Measurements from ENCODE around the gene SLC7A10.

SLC7A10 gene

GRCh38 chr19:33225458-33225926 is at the start of gene SLC7A10:
SLC7A10 (minus strand) TSS chr19:33225850; CDS start chr19:33225703, 147 bp downstream.
- DNase-seq (ENCODE audit: low read depth, low spot score): no peak

- DNase-seq (ENCODE audit: low read depth, low spot score): no peak
Measured at GRCh38 chr19:33274663-33275558, 49.3 kb upstream of the SLC7A10 start.

DNA sequence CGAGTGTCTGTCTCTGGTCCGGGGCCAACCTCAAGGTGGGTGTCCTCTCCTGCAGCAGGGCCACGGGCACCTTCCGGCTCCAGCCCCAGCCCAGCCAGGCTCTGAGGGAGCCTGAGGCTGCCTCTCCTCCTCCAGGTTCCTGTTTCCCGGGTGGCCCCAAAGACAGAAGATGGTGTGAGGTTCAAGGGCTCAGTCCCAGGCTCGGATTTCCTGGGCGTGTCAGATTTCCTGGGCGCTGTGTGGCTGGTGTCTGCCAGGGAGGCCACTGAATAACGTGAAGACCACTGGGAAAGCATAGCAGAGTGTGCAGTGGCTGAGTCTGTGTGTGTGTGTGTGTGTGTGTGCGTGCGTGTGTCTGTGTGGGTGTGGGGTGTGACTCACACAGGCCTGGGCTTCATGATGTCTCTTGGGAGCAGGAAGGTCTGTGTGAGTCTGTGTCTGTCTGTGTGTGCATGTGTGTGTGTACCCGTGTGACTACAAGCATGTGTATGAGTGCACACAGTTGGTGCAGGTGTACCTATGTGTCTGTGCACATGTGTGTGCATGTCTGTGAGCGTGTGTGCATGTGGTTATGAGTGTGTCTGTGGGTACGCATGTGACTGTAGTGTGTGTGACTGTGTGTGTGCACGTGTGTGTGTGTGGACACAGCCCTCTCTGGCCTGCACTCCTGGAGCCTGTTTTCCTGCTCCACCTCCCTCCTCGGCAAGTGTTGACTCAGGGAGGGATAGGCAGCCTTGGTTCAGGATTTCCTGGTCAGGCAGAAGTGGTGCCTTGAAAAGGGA is 48.4 kb upstream of the SLC7A10 start:
- no peak for DNase-seq (ENCODE audit: low read depth, low spot score)

- no peak for DNase-seq (ENCODE audit: low read depth, low spot score)
Measured at GRCh38 chr19:33273065-33273736, 47.6 kb upstream of the SLC7A10 start.

- no peak for DNase-seq (ENCODE audit: low read depth, low spot score)
Measured at GRCh38 chr19:33271246-33272021, 45.8 kb upstream of the SLC7A10 start.

- no peak for DNase-seq (ENCODE audit: low read depth, low spot score)
Measured at GRCh38 chr19:33270769-33271168, 45.1 kb upstream of the SLC7A10 start.

- DNase-seq (ENCODE audit: low read depth, low spot score): no peak
Measured at GRCh38 chr19:33269016-33269415, 43.4 kb upstream of the SLC7A10 start.

DNA sequence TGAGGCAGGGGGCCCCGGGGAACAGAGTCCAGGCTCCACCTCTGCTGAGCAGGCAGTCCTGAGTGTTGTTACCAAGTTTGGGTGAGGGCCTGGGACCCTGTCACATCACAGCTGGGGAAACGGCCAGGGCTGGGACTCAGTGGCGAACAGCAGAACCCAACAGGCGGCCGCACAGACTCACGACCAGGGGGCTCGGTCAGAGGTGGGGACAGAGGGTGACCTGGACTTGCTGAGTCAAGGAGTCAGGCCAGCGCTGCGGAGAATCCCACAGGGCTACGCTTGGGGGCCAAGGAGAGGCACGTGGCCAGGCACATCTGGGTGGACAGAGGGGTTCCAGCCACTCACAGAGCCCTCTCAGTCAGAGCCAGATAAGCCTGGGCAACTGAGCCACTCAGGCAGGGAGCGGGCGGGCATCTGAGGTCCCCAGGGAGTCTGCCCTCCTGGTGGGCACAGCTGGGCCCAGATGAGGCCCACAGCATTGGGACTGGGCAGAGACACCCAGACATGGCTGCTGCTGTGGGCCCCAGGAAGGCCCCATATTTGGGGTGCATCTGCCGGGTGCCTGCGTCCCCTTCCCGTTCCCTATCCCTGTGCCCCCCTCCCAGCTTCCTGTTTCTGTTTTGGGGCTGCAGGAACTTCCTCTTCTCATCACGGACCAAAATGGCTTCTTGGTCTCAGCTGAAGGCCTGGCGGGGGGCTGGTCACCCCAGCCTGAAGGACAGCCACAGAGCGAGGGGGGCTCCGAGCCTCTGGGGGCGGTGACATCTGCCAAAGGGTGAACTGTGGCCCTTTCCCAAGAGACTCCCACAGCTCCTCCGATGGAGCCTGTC is 42.7 kb upstream of the SLC7A10 start:
- DNase-seq (ENCODE audit: low read depth, low spot score): no peak

- no peak for DNase-seq (ENCODE audit: low read depth, low spot score)
Measured at GRCh38 chr19:33267706-33268105, 42.1 kb upstream of the SLC7A10 start.

DNA sequence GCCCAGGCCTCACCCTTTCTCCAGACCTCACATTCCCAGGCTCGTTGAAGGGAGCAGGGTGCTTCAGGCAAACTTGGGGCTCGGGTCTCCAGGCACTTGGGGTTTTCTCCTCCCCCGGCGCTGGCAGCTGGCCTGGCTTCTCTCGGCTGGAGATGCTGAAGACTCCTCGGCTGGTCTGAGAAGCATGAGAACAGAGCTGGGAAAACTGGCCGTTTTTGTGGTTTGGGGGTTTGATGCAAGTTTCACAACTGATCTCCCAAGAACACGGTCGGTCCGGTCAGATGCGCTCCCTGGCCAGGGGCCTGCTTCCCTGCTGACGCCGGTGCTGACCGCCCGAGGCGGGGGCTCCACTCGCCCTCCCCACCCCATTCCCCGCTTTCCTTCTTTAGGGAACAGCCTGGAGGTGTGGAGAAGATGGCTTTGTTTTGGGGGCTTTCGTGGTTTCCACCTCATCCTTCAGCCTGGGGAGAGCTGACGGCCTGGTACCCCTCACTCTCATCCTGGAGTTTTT is 41.4 kb upstream of the SLC7A10 start:
- DNase-seq (ENCODE audit: low read depth, low spot score): no peak

DNA sequence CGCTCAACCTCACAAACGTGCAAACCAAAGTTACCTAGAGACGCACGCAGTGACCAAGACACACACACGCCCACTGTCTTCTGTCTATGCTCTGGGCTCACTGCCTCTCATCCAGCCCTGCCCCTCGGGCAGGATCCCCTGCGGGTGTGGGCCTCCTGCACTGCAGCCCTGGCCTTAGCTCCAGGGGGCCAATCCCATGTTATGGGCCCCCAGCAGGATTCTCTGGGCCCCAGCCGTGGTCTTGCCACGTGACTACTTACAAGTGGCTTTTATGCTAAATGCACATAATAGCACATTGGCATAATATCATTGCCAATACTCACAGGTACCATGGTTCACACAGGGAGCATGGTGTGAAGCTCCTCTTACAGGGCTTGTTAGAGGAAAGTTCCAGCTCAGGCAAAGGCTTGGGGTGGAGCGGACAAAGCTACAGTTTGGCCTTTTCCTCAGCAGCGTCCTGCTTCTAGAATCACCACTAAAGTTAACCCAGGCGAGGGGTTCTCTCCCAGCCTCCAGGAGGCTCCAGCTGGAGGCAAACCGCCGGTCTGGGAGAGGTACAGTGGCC is 39.3 kb upstream of the SLC7A10 start:
- no peak for DNase-seq (ENCODE audit: low read depth, low spot score)

- DNase-seq (ENCODE audit: low read depth, low spot score): no peak
Measured at GRCh38 chr19:33263325-33264023, 37.8 kb upstream of the SLC7A10 start.

GRCh38 chr19:33261511-33262189 is 36.0 kb upstream of the SLC7A10 start:
- DNase-seq (ENCODE audit: low read depth, low spot score): no peak

- DNase-seq (ENCODE audit: low read depth, low spot score): no peak
Measured at GRCh38 chr19:33260628-33261418, 35.2 kb upstream of the SLC7A10 start.

- DNase-seq (ENCODE audit: low read depth, low spot score): no peak
Measured at GRCh38 chr19:33259539-33259938, 33.9 kb upstream of the SLC7A10 start.

GRCh38 chr19:33257828-33258227 is 32.2 kb upstream of the SLC7A10 start:
- DNase-seq (ENCODE audit: low read depth, low spot score): no peak

GRCh38 chr19:33256261-33256660 is 30.6 kb upstream of the SLC7A10 start:
- no peak for DNase-seq (ENCODE audit: low read depth, low spot score)

GRCh38 chr19:33255781-33256180 is 30.1 kb upstream of the SLC7A10 start:
- no peak for DNase-seq (ENCODE audit: low read depth, low spot score)
